ENCODE results near the gene INPP4A.

Gene INPP4A

DNA sequence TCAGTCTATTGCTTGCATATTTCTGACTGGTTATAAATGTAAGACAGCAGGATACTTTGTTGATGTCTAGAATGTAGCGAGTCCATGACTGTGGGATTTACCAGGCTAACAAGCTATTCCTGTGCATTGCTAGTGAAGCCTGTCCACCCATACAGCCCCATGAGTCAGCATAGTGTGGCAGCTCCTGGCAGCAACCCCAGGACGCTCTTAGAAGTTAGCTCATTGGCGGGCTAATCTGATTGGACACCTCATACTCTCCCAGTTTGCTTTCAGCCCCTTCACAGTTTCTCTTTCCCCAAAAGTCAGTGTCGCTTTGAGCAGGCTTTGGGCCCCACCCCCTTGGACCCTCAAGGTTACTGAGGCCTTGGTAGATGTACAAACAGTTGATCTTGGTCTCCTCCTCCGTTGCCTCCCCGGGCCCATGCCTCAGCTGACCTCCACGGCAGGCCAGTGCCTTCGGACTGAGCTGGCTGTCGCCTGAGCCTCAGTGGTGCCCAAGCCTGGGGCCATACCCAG, 115.7 kb downstream of the INPP4A start:
- H3K4me3 ChIP-seq, result no peak overlapping the region
- DNase-seq (ENCODE audit: low read depth, low spot score), result no peak
- H3K9me3 ChIP-seq (ENCODE audit: low read depth, low read length), result no peaks in the 10 kb centered on the region
- no peaks in the 10 kb centered on the region; the same call in 1 of the 2 replicates for H3K36me3 ChIP-seq (ENCODE audit: insufficient read depth, low read length)
- no peak overlapping the region for H3K9ac ChIP-seq (ENCODE audit: insufficient read length)
- TF ChIP-seq EZH2 (IDR thresholded peaks at IDR 0.05), result no peak
- no peak for TF ChIP-seq FOXP2 (optimal IDR thresholded peaks at IDR 0.05; ENCODE audit: control extremely low read depth, extremely low read length, insufficient read depth)
- no peak for TF ChIP-seq POLR2AphosphoS5 (IDR thresholded peaks at IDR 0.05; ENCODE audit: borderline replicate concordance, low read depth, low read length)
- no peak overlapping the region for H3K27ac ChIP-seq

- H3K36me3 ChIP-seq (ENCODE audit: insufficient read depth, low read length), result no peaks in the 10 kb centered on the region; the same call in 1 of the 2 replicates
- H3K9me3 ChIP-seq (ENCODE audit: low read depth, low read length), result no peaks in the 10 kb centered on the region
- no peak overlapping the region for H3K4me3 ChIP-seq
- TF ChIP-seq FOXP2 (optimal IDR thresholded peaks at IDR 0.05; ENCODE audit: control extremely low read depth, extremely low read length, insufficient read depth), result no peak
- TF ChIP-seq POLR2AphosphoS5 (IDR thresholded peaks at IDR 0.05; ENCODE audit: borderline replicate concordance, low read depth, low read length), result no peak
- no peak for TF ChIP-seq EZH2 (IDR thresholded peaks at IDR 0.05)
- H3K27ac ChIP-seq, result no peak overlapping the region
- DNase-seq (ENCODE audit: low read depth, low spot score), result no peak
- no peak overlapping the region for H3K9ac ChIP-seq (ENCODE audit: insufficient read length)
These were observed 116.4 kb downstream of the INPP4A start for GRCh38 chr2:98561018-98561417.

GRCh38 chr2:98561902-98562695, 117.4 kb downstream of the INPP4A start:
- no peaks in the 10 kb centered on the region for H3K9me3 ChIP-seq (ENCODE audit: low read depth, low read length)
- TF ChIP-seq FOXP2 (optimal IDR thresholded peaks at IDR 0.05; ENCODE audit: control extremely low read depth, extremely low read length, insufficient read depth), result no peak
- TF ChIP-seq EZH2 (IDR thresholded peaks at IDR 0.05), result no peak
- no peak for TF ChIP-seq POLR2AphosphoS5 (IDR thresholded peaks at IDR 0.05; ENCODE audit: borderline replicate concordance, low read depth, low read length)
- no peaks in the 10 kb centered on the region; the same call in 1 of the 2 replicates for H3K36me3 ChIP-seq (ENCODE audit: insufficient read depth, low read length)
- H3K27ac ChIP-seq, result no peak overlapping the region
- no peak overlapping the region for H3K4me3 ChIP-seq
- H3K9ac ChIP-seq (ENCODE audit: insufficient read length), result no peak overlapping the region
- DNase-seq (ENCODE audit: low read depth, low spot score), result no peak

DNA sequence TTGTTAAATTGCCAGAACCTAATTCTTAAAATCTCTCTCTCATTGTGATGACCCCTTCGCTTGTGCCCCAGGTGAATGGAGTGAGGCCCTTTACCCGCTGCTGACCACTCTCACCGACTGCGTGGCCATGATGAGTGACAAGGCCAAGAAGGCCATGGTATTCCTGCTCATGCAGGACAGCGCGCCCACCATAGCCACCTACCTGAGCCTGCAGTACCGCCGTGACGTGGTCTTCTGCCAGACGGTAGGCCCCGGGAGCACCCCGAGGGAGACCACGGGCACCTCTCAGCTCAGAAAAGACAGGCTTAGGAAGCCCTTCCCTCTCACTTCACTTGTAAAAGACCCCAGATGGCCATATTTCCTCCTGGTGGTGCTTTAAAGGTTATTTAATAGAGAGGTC, 118.7 kb downstream of the INPP4A start:
- no peak for DNase-seq (ENCODE audit: low read depth, low spot score)
- Histone ChIP-seq H3K9ac (ENCODE audit: insufficient read length) (no peak overlapping the region), H3K36me3 (ENCODE audit: insufficient read depth, low read length) (no peaks in the 10 kb centered on the region; the same call in 1 of the 2 replicates), H3K27ac (no peak overlapping the region), H3K4me3 (no peak overlapping the region), H3K9me3 (ENCODE audit: low read depth, low read length) (no peaks in the 10 kb centered on the region)
- TF ChIP-seq EZH2 (IDR thresholded peaks at IDR 0.05), result no peak
- TF ChIP-seq FOXP2 (optimal IDR thresholded peaks at IDR 0.05; ENCODE audit: control extremely low read depth, extremely low read length, insufficient read depth), result no peak
- TF ChIP-seq POLR2AphosphoS5 (IDR thresholded peaks at IDR 0.05; ENCODE audit: borderline replicate concordance, low read depth, low read length), result no peak

DNA sequence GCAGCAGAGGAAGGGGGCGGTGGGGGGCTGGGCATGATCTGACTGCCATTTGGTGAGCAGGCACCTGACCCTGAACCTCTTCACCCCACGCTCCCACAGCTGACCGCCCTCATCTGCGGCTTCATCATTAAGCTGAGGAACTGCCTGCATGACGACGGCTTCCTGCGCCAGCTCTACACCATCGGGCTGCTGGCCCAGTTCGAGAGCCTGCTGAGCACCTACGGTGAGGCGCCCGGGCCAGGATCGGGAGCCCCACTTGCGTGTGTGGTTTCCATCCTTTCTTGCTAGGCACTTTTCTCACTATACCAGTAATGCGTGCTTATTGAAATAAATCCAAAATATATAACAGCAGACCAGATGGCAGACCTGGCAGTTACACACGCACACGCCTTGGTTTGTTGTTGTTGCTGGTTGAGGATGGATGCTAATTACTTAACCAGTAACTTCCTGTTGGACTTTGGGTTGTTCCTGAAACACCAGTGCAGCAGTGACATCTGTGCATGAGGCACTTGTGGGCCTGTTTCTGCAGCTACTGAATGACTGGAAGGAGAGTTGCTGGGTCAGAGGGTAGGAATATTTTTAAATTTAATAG, 120.0 kb downstream of the INPP4A start:
- H3K36me3 ChIP-seq (ENCODE audit: insufficient read depth, low read length), result peaks cover 5% of the 10 kb centered on the region; the same call in 1 of the 2 replicates

DNA sequence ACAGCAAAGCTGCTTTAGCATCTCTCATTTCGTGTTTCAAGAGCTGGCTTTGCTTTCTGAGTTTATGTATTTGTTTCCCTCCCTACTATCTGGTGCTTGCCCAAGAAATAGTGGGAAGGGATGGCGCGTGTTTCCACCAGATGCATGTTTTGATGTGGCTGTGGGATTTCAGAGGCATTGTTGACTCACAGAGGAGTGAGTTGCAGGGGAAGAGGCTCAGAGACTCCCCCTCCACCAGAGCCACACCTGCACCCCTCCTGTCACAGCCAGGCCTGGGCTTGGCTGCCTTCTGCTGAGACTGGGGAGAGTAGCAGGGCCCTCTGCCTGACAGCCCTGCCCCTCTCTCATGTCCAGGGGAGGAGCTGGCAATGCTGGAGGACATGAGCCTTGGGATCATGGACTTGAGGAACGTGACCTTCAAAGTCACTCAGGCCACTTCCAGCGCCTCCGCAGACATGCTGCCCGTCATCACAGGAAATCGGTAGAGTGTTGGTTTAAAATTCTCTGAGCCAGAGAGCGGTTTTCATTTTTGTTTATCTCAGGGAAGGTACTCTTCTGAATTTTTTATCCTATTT, 120.7 kb downstream of the INPP4A start:
- DNase-seq (ENCODE audit: low read depth, low spot score), result no peak
- H3K27ac ChIP-seq, result no peak overlapping the region
- no peak overlapping the region for H3K4me3 ChIP-seq
- H3K9ac ChIP-seq (ENCODE audit: insufficient read length), result no peak overlapping the region
- H3K36me3 ChIP-seq (ENCODE audit: insufficient read depth, low read length), result peaks cover 5% of the 10 kb centered on the region; the same call in 1 of the 2 replicates
- no peaks in the 10 kb centered on the region for H3K9me3 ChIP-seq (ENCODE audit: low read depth, low read length)
- TF ChIP-seq FOXP2 (optimal IDR thresholded peaks at IDR 0.05; ENCODE audit: control extremely low read depth, extremely low read length, insufficient read depth) (no peak), POLR2AphosphoS5 (IDR thresholded peaks at IDR 0.05; ENCODE audit: borderline replicate concordance, low read depth, low read length) (no peak), EZH2 (IDR thresholded peaks at IDR 0.05) (no peak)

More for the DNA sequence above, 120.0 kb downstream of the INPP4A start:
- Histone ChIP-seq H3K27ac (no peak overlapping the region), H3K9me3 (ENCODE audit: low read depth, low read length) (no peaks in the 10 kb centered on the region), H3K4me3 (no peak overlapping the region), H3K9ac (ENCODE audit: insufficient read length) (no peak overlapping the region)
- DNase-seq (ENCODE audit: low read depth, low spot score), result no peak
- TF ChIP-seq POLR2AphosphoS5 (IDR thresholded peaks at IDR 0.05; ENCODE audit: borderline replicate concordance, low read depth, low read length) (no peak), EZH2 (IDR thresholded peaks at IDR 0.05) (no peak), FOXP2 (optimal IDR thresholded peaks at IDR 0.05; ENCODE audit: control extremely low read depth, extremely low read length, insufficient read depth) (no peak)

DNA sequence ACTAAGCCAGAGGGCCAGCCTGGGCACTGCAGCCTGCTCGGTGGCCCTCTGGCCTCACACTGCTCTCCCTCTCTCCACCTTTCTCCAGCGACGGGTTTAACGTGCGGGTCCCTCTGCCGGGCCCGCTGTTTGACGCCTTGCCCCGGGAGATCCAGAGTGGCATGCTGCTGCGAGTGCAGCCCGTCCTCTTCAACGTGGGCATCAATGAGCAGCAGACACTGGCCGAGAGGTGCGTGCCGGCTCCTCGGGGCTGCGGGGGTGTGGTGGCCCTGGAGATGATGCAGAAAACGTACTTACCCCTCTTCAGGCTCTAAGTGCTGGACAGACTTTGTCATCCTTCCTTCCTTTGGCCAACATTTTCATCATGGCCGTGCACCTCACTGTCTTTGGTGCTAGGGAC, 121.3 kb downstream of the INPP4A start:
- no peaks in the 10 kb centered on the region for H3K9me3 ChIP-seq (ENCODE audit: low read depth, low read length)
- DNase-seq (ENCODE audit: low read depth, low spot score), result no peak
- peaks cover 5% of the 10 kb centered on the region; the same call in 1 of the 2 replicates for H3K36me3 ChIP-seq (ENCODE audit: insufficient read depth, low read length)
- TF ChIP-seq POLR2AphosphoS5 (IDR thresholded peaks at IDR 0.05; ENCODE audit: borderline replicate concordance, low read depth, low read length) (no peak), FOXP2 (optimal IDR thresholded peaks at IDR 0.05; ENCODE audit: control extremely low read depth, extremely low read length, insufficient read depth) (no peak), EZH2 (IDR thresholded peaks at IDR 0.05) (no peak)
- no peak overlapping the region for H3K4me3 ChIP-seq
- no peak overlapping the region for H3K27ac ChIP-seq
- H3K9ac ChIP-seq (ENCODE audit: insufficient read length), result no peak overlapping the region
